K562 (cell line): ENCODE results near the gene TMEM164. TPM values are rescaled to one million over a fixed set of nuclear protein-coding genes. Genes with fewer than 3 reads are reported as not detected.

Experiments
- ATAC-seq: fragments of 200-7000 bp; cut with Tn5 transposase; 3 replicates; pipeline ENCODE4 v1.9.1; 2020; ENCODE audit warnings: moderate library complexity
- BruUV-seq: library from RNA; stranded (reverse); fragments of 400-500 nt; replicated peaks from 2 replicates; lab custom pipeline; 2021; lab: Mats Ljungman, UMichigan
- CTCF ChIA-PET: fragments of 300-600 bp; formaldehyde crosslinking; extraction: SDS; loops from one replicate; lab custom pipeline; 2021; ENCODE audit warnings: low intra/inter-chr PET ratio; lab: Yijun Ruan, JAX
- POLR2A ChIA-PET: fragments of 300-600, 350-650 bp; sonication (Branson Sonifier 250); formaldehyde crosslinking; extraction: SDS; loops from one replicate; lab custom pipeline; 2021; ENCODE audit warnings: antibody characterized with exemption, inconsistent platforms; lab: Yijun Ruan, JAX
- DNase-seq, 4 experiments: peaks; one replicate each; pipeline versions ENCODE4 v3.0.0 to v3.0.0-alpha.2; 2011 to 2018; ENCODE audit warnings: low spot score in 3 of 4, mixed read lengths in 3 of 4; ENCODE audit errors: extremely low read depth in 1 of 4
- FAIRE-seq: peaks from 2 replicates; lab custom pipeline; 2011; peaks lifted over from hg19 to GRCh38; lab: Jason Lieb, UNC
- H2AFZ ChIP-seq: 2 replicates; pipeline ENCODE4 v1.6.0; 2011; ENCODE audit warnings: low read depth, low read length, control low read depth, inconsistent platforms
- H3K27ac ChIP-seq: fragments of 200-600 bp; 3 replicates; pipeline ENCODE4 v1.8.0; 2011; ENCODE audit warnings: low read depth, mild to moderate bottlenecking, control low read depth, inconsistent platforms, low read length, moderate library complexity, mixed read lengths; ENCODE audit errors: extremely low read depth
- H3K27me3 ChIP-seq, 2 experiments: fragments of 300-600 bp in 1 of 2; 2 replicates in 1 of 2; 3 replicates in 1 of 2; pipeline versions ENCODE4 v1.6.0 to v1.8.0; 2011; ENCODE audit warnings: inconsistent platforms in 2 of 2, low read length in 2 of 2, mild to moderate bottlenecking in 1 of 2, mixed read lengths in 1 of 2, moderate library complexity in 1 of 2; ENCODE audit not compliant: control insufficient read depth in 2 of 2, insufficient read depth in 2 of 2
- H3K36me3 ChIP-seq: fragments of 300-600 bp; 3 replicates; pipeline ENCODE4 v1.8.0; 2011; ENCODE audit warnings: mild to moderate bottlenecking, low read length, inconsistent platforms; ENCODE audit not compliant: control insufficient read depth, insufficient read depth
- H3K4me1 ChIP-seq, 2 experiments: fragments of 200-600 bp in 1 of 2; replicated peaks in 1 of 2; 2 replicates in 1 of 2; 3 replicates in 1 of 2; pipeline versions ENCODE4 v1.5.1 to v1.8.0; 2011; ENCODE audit warnings: inconsistent platforms in 2 of 2, low read length in 2 of 2, mild to moderate bottlenecking in 1 of 2, mixed read lengths in 1 of 2, moderate library complexity in 1 of 2; ENCODE audit not compliant: control insufficient read depth in 2 of 2, insufficient read depth in 2 of 2
- H3K4me2 ChIP-seq: 2 replicates; pipeline ENCODE4 v1.6.1; 2011; ENCODE audit warnings: low read length, control low read depth, inconsistent platforms, mixed read lengths; ENCODE audit not compliant: insufficient read depth
- H3K4me3 ChIP-seq: fragments of 200-600 bp; sonication (generic), shearing (Covaris generic); 2 replicates; pipeline ENCODE4 v1.5.1; 2016; ENCODE audit warnings: control low read depth, inconsistent platforms
- H3K79me2 ChIP-seq: fragments of 200-600 bp; 3 replicates; pipeline ENCODE4 v1.8.0; 2011; ENCODE audit warnings: low read length, inconsistent platforms; ENCODE audit not compliant: control insufficient read depth, insufficient read depth
- H3K9ac ChIP-seq, 2 experiments: 2 replicates each; pipeline versions ENCODE4 v1.6.0 to v1.6.1; 2011; ENCODE audit warnings: low read depth in 2 of 2, low read length in 2 of 2, control low read depth in 1 of 2, inconsistent platforms in 1 of 2, mild to moderate bottlenecking in 1 of 2, mixed read lengths in 1 of 2; ENCODE audit not compliant: insufficient read depth in 1 of 2
- H3K9me1 ChIP-seq: one replicate; pipeline ENCODE4 v1.6.0; 2011; ENCODE audit warnings: inconsistent platforms, mild to moderate bottlenecking, low read length, moderate library complexity; ENCODE audit not compliant: control insufficient read depth, insufficient read depth
- H3K9me3 ChIP-seq: replicated peaks from 2 replicates; pipeline ENCODE4 v1.5.1; 2011; ENCODE audit warnings: low read depth, low read length, inconsistent platforms; ENCODE audit not compliant: control insufficient read depth, insufficient read depth
- H4K20me1 ChIP-seq: replicated peaks from 2 replicates; pipeline ENCODE4 v1.6.1; 2011; ENCODE audit warnings: low read length, inconsistent platforms, mixed read lengths; ENCODE audit not compliant: control insufficient read depth, insufficient read depth
- PHB2 ChIP-seq: fragments of 450-650 bp; IDR thresholded peaks from 2 replicates; pipeline ENCODE4 v1.6.1; 2017; ENCODE audit warnings: low read depth
- SETDB1 ChIP-seq: IDR thresholded peaks from one replicate; pipeline ENCODE4 v1.6.1; 2012; ENCODE audit warnings: low read length, control low read depth, inconsistent platforms
- TCF7 ChIP-seq: sonication (generic); IDR thresholded peaks from 2 replicates; pipeline ENCODE4 v1.6.1; 2016; ENCODE audit warnings: antibody characterized with exemption, borderline replicate concordance
- WGBS: fragments of 100-300 bp; shearing (Covaris generic); methylation state at CpG from one replicate; pipeline ENCODE4 v1.1.6; 2016; ENCODE audit warnings: low coverage, mixed read lengths; ENCODE audit not compliant: insufficient coverage; ENCODE audit errors: missing lambda C conversion rate; 5-methylcytosine and 5-hydroxymethylcytosine counted together
- in situ Hi-C: fragments of 300-500 bp; cut with MboI; formaldehyde crosslinking; loops from 4 replicates; pipeline ENCODE4 v1.15.0; 2018; ENCODE audit warnings: inconsistent platforms, mixed read lengths
- intact Hi-C: fragments of 100-400 bp; cut with micrococcal nuclease; formaldehyde crosslinking; loops from 2 replicates; pipeline ENCODE4 v1.14.2; 2022
- polyA plus RNA-seq, 8 experiments: library from polyadenylated mRNA; depleted of rRNA in 4 of 8; stranded (reverse) in 5 of 8; unstranded in 3 of 8; fragments of >200 nt; fragmentation: Nextera tagmentation in 2 of 8; fragmentation: Illumina TruSeq in 1 of 8; extraction: Ambion mirVana in 2 of 8; extraction: Trizol in 1 of 8; gene quantifications; 2 replicates each; pipeline versions ENCODE4 v1.2.1 to v1.2.3, GENCODE V29; 2011 to 2014; ENCODE audit warnings: inconsistent platforms in 1 of 8, missing spikeins in 1 of 8
- total RNA-seq, 7 experiments: library from RNA; depleted of rRNA in 6 of 7; stranded (reverse); fragments of >200 nt in 6 of 7; fragmentation: Illumina TruSeq in 2 of 7; extraction: Trizol in 2 of 7; gene quantifications; 2 replicates each; pipeline versions ENCODE4 v1.2.1 to v1.2.3, GENCODE V29; 2011 to 2021; ENCODE audit warnings: low replicate concordance in 1 of 7
- TF ChIP-seq, protein P1 (sequence below): fragments of 250-450 bp; sonication (Bioruptor Pico); IDR thresholded peaks from 2 replicates; pipeline ENCODE4 v1.4.0; 2020; ENCODE audit warnings: mild to moderate bottlenecking, moderate library complexity

The TMEM164 gene
- total and polyA plus RNA-seq, 9 of the 15 experiments (the other 6 are each of a cell fraction or from before 2014, with no cell fraction given) = 2.4 to 57.3 (median 23.1) TPM

DNA sequence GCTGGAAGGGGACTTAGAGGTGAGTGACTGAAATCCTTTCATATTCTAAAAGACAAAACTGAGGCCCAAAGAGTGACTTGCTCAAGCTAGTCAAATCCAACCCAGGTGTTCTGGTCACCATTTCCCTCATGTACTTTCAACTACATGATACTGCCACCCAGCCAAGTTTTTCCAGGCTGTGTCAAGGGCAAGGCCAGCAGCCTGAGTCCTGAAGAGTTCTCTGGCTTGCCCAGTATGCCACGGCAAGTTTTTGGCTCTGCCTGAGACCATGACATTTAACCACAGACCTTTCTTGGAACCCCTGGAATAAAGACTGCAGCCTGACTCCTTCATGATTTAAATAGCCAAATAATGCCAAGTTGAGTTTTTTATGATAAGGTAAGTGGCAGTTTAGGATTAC is 10.7 kb upstream of the TMEM164 start:
- Histone ChIP-seq H3K9me3 (no peaks in the 10 kb centered on the region), H3K27me3 (no peaks in the 10 kb centered on the region), H3K4me2 (no peak overlapping the region), H3K36me3 (no peaks in the 10 kb centered on the region), H3K4me1 (peaks cover 0 to 3% of the 10 kb centered on the region in 2 experiments; a peak in 3 of 5 replicates), H3K9me1 (no peaks in the 10 kb centered on the region), H3K27ac (no peak overlapping the region), H3K4me3 (no peak overlapping the region), H3K9ac (no peak overlapping the region), H3K79me2 (no peaks in the 10 kb centered on the region), H2AFZ (no peak overlapping the region), H4K20me1 (no peaks in the 10 kb centered on the region)
- CTCF ChIA-PET = no interaction called here
- DNase-seq (no peak), FAIRE-seq (no peak), ATAC-seq (no peak)
- POLR2A ChIA-PET = no interaction called here
- no TSS peak for BruUV-seq
- in situ Hi-C loops = no loop called here
- intact Hi-C loops = no loop called here
- TF ChIP-seq, protein P1, sequence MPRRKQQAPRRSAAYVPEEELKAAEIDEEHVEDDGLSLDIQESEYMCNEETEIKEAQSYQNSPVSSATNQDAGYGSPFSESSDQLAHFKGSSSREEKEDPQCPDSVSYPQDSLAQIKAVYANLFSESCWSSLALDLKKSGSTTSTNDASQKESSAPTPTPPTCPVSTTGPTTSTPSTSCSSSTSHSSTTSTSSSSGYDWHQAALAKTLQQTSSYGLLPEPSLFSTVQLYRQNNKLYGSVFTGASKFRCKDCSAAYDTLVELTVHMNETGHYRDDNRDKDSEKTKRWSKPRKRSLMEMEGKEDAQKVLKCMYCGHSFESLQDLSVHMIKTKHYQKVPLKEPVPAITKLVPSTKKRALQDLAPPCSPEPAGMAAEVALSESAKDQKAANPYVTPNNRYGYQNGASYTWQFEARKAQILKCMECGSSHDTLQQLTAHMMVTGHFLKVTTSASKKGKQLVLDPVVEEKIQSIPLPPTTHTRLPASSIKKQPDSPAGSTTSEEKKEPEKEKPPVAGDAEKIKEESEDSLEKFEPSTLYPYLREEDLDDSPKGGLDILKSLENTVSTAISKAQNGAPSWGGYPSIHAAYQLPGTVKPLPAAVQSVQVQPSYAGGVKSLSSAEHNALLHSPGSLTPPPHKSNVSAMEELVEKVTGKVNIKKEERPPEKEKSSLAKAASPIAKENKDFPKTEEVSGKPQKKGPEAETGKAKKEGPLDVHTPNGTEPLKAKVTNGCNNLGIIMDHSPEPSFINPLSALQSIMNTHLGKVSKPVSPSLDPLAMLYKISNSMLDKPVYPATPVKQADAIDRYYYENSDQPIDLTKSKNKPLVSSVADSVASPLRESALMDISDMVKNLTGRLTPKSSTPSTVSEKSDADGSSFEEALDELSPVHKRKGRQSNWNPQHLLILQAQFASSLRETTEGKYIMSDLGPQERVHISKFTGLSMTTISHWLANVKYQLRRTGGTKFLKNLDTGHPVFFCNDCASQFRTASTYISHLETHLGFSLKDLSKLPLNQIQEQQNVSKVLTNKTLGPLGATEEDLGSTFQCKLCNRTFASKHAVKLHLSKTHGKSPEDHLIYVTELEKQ = no peak
- TF ChIP-seq TCF7 (no peak), SETDB1 (no peak), PHB2 (no peak)
- WGBS = 73% methylated on average over 1 of the region's 1 CpG
